ENCODE results near the gene CEP128. TPM values are rescaled to one million over a fixed set of nuclear protein-coding genes. Genes with fewer than 3 reads are reported as not detected.

CEP128 gene
- total RNA-seq, 1 experiment from 2014 or later, result 16.4 TPM

- no peak overlapping the region for H2AFZ ChIP-seq (ENCODE audit: low read depth, low read length, poor library complexity, severe bottlenecking)
- no peak for TF ChIP-seq ZBTB33 (IDR thresholded peaks at IDR 0.05; ENCODE audit: extremely low read depth, insufficient replicate concordance, low read length)
- TF ChIP-seq ELF1 (IDR thresholded peaks at IDR 0.05; ENCODE audit: borderline replicate concordance, low read depth), result no peak
- 0 out of 6 replicates have a peak, but pooled peaks of 2 of the 3 experiments have one; percentile 7 to 14 for TF ChIP-seq CTCF (IDR thresholded peaks at IDR 0.05 in 2 of 3, conservative IDR thresholded peaks at IDR 0.05 in 1 of 3; ENCODE audit: borderline replicate concordance in 1 of 3, insufficient read depth in 1 of 3, low read depth in 2 of 3, low read length in 2 of 3)
- no TSS peak for BruUV-seq (replicated peaks)
- H3K9me3 ChIP-seq (ENCODE audit: control insufficient read depth in 1 of 2, insufficient read depth in 1 of 2, low read depth in 1 of 2, low read length in 2 of 2), result no peaks in the 10 kb centered on the region
- no peak overlapping the region for H3K9ac ChIP-seq (ENCODE audit: low read length)
- ChIA-PET POLR2A (interaction anchor here (0.7 kb wide), 1 partner anchor 154 kb away, joined by 4 read pairs; no protein-coding TSS in a partner anchor), RAD21 (ENCODE audit: low non-redundant PET in 1 of 2, low total read pairs in 2 of 2, uncharacterized antibody in 2 of 2, unreplicated experiment in 2 of 2) (no interaction called here), CTCF (interaction anchor here (0.7 kb wide), 1 partner anchor 12 kb away, joined by 3 read pairs; no protein-coding TSS in a partner anchor)
- peaks cover 0 to 18% of the 10 kb centered on the region in 2 experiments; a peak in 2 of 4 replicates for H3K4me1 ChIP-seq (ENCODE audit: control insufficient read depth in 1 of 2, insufficient read depth in 2 of 2, low read length in 2 of 2)
- no peaks in the 10 kb centered on the region for H3K9me2 ChIP-seq (ENCODE audit: insufficient read depth)
- H3K79me2 ChIP-seq (ENCODE audit: insufficient read depth, low read length), result no peaks in the 10 kb centered on the region
- no peaks in the 10 kb centered on the region for H4K20me1 ChIP-seq (ENCODE audit: insufficient read depth)
- ATAC-seq (no peak), DNase-seq (ENCODE audit: low read depth, low spot score) (no peak)
- intact Hi-C loops (cut with micrococcal nuclease), result no loop called here
- no peaks in the 10 kb centered on the region for H3K36me3 ChIP-seq (ENCODE audit: control insufficient read depth in 1 of 2, insufficient read depth in 2 of 2, low read length in 2 of 2)
- H3K27me3 ChIP-seq (ENCODE audit: insufficient read depth, low read length), result no peaks in the 10 kb centered on the region
- no peak overlapping the region for H3K4me2 ChIP-seq (ENCODE audit: low read length)
- no peak overlapping the region for H3K4me3 ChIP-seq (replicated peaks in 1 of 2; ENCODE audit: low read depth in 1 of 2, low read length in 2 of 2)
- no peak overlapping the region for H3K27ac ChIP-seq (ENCODE audit: low read depth, low read length)
Observed at GRCh38 chr14:80572666-80573065, 368.9 kb downstream of the CEP128 start.

GRCh38 chr14:80570930-80571298 lies 370.6 kb downstream of the CEP128 start:
- Histone ChIP-seq H3K27ac (ENCODE audit: low read depth, low read length) (no peak overlapping the region), H3K79me2 (ENCODE audit: insufficient read depth, low read length) (no peaks in the 10 kb centered on the region), H3K4me1 (ENCODE audit: control insufficient read depth in 1 of 2, insufficient read depth in 2 of 2, low read length in 2 of 2) (peaks cover 0 to 18% of the 10 kb centered on the region in 2 experiments; a peak in 2 of 4 replicates), H3K27me3 (ENCODE audit: insufficient read depth, low read length) (no peaks in the 10 kb centered on the region), H4K20me1 (ENCODE audit: insufficient read depth) (no peaks in the 10 kb centered on the region), H2AFZ (ENCODE audit: low read depth, low read length, poor library complexity, severe bottlenecking) (no peak overlapping the region), H3K9me2 (ENCODE audit: insufficient read depth) (no peaks in the 10 kb centered on the region), H3K4me2 (ENCODE audit: low read length) (no peak overlapping the region), H3K4me3 (replicated peaks in 1 of 2; ENCODE audit: low read depth in 1 of 2, low read length in 2 of 2) (no peak overlapping the region), H3K9ac (ENCODE audit: low read length) (no peak overlapping the region), H3K36me3 (ENCODE audit: control insufficient read depth in 1 of 2, insufficient read depth in 2 of 2, low read length in 2 of 2) (no peaks in the 10 kb centered on the region), H3K9me3 (ENCODE audit: control insufficient read depth in 1 of 2, insufficient read depth in 1 of 2, low read depth in 1 of 2, low read length in 2 of 2) (no peaks in the 10 kb centered on the region)
- DNase-seq (ENCODE audit: low read depth, low spot score) (no peak), ATAC-seq (no peak)
- ChIA-PET POLR2A (no interaction called here), CTCF (no interaction called here), RAD21 (ENCODE audit: low non-redundant PET in 1 of 2, low total read pairs in 2 of 2, uncharacterized antibody in 2 of 2, unreplicated experiment in 2 of 2) (no interaction called here)
- no TSS peak for BruUV-seq (replicated peaks)
- intact Hi-C loops (cut with micrococcal nuclease), result no loop called here
- TF ChIP-seq JUND (IDR thresholded peaks at IDR 0.05) (no peak), ATF3 (IDR thresholded peaks at IDR 0.05) (no peak), ZBTB33 (IDR thresholded peaks at IDR 0.05; ENCODE audit: extremely low read depth, insufficient replicate concordance, low read length) (no peak), SRF (IDR thresholded peaks at IDR 0.05; ENCODE audit: low read depth) (no peak), REST (IDR thresholded peaks at IDR 0.05; ENCODE audit: low read depth) (no peak), POLR2AphosphoS5 (IDR thresholded peaks at IDR 0.05; ENCODE audit: low read depth, low read length) (no peak)

All from HCT116 (cell line).